NCI-H460 (cell line): ENCODE measurements around the gene TFEB. TPM values are rescaled to one million over a fixed set of nuclear protein-coding genes. Genes with fewer than 3 reads are reported as not detected.

Source experiments
- DNase-seq: peaks from one replicate; pipeline ENCODE4 v3.0.0-alpha.2; 2016; ENCODE audit warnings: low read depth; ENCODE audit errors: extremely low read depth
- total RNA-seq: library from RNA; depleted of rRNA; stranded (reverse); fragments of >200 nt; shearing (Covaris generic); gene quantifications from 2 replicates; pipeline ENCODE4 v1.2.3, GENCODE V29; 2014

The TFEB gene
- total RNA-seq, 1 experiment from 2014 or later = 3.1 TPM

- no peak for DNase-seq
Observed at GRCh38 chr6:41740366-41741162, 5.2 kb upstream of the TFEB start.

GRCh38 chr6:41739041-41739440, 3.6 kb upstream of the TFEB start:
- DNase-seq = no peak

DNA sequence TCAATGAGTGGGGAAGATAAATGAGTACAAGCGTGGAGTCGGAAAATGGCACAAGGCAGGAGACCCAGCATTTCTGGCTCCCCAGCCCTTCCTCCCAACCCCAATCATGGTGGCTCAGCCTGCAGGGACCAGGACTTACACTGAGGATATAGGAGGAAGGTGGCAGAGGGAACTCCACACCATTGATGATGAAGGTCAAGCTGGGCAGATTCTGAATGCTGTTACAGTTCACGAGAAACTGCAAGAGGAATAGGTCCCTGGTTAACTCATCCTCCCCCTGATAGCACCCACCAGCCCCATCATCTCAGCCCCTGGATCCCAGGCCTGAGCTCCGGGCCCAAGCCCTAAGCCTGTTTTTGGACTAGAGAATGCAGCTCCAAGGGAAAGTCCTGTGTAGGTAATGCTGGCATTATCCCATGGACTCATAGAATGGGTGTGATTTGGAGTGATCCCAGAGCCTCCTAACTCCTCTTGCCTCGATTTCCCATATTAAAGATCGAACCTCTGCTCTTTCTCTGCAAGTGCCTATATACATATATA, 2.3 kb upstream of the TFEB start:
- no peak for DNase-seq

DNA sequence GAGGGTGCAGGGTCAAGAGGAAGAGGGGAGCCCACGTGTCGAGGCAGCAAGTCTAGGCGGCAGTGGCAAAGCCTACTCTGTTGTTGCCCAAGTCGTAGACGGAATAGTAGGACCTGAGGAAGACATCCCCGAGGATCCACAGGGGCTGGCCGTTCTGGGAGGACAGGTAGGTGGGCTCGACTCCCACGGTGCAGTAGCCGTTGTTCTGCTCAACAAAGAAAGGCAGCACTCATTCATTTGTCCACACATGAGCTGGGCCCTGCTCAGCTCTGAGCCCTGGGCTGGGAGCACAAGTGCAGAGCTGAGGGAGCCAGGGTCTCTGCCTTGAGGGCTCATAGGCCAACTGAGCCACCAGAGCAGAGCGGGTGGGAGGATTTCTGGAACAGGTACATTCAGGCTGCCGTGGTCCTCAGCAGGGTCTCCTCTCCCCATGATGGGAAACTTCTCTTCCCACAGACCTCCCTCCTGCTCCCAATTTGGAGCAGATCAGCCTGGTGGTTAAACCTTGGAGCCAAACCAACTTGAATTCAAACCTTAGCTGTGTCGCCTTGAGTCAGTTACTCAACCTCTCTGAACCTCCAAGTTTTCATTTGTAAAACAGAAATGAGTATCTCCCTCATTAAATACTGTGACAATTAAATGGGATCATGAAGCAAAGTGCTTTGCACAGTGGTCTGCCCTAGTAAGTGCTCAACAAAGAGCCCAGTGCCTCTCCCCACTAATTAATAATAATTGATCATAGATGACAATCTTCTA, 1.6 kb upstream of the TFEB start:
- no peak for DNase-seq

- DNase-seq = no peak
Observed at GRCh38 chr6:41736186-41736733, 852 bp upstream of the TFEB start.

GRCh38 chr6:41734666-41735426, 562 bp downstream of the TFEB start:
- no peak for DNase-seq

GRCh38 chr6:41733707-41734665, 1.4 kb downstream of the TFEB start:
- DNase-seq = no peak

DNA sequence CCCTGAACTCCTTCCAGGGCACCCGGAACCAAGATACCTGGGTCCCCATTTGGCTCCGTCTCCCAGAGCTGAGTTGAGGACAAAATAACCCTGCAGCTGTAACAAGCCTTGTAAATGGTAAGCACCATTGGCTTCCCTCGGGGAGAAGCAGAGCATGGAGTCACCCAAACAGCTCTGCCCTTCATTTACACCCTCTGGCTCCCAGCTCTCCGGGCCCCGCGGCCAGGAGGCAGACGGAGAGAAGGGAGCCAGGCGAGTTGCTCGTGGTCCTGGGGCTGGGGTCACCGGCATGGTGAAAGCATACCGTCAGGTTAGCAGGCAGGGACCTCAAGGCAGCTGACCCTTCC, 2.1 kb downstream of the TFEB start:
- DNase-seq = no peak

- no peak for DNase-seq
Observed at GRCh38 chr6:41732591-41733359, 2.6 kb downstream of the TFEB start.

DNA sequence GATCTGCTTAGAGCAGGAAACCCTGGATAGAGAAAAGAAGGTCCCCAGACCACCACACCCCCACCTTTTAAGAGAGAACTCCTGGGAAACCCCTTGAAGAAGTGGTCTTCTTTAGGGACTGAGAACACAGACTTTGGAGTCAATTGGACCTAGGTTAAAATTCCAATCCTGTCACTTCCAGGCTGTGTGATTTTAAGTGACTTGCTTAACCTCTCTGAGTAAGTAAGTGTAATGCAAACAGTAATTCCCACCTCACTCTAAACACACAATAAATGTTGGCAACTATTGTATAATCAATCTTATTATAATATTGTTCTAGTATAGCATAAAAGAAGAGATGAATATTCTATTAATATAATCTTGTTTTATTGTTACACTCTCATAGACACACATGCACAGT, 3.3 kb downstream of the TFEB start:
- no peak for DNase-seq

- no peak for DNase-seq
Observed at GRCh38 chr6:41731561-41732086, 3.8 kb downstream of the TFEB start.

GRCh38 chr6:41730531-41731436, 4.6 kb downstream of the TFEB start:
- DNase-seq = no peak

- DNase-seq = no peak
Observed at GRCh38 chr6:41729624-41730023, 5.8 kb downstream of the TFEB start.

- no peak for DNase-seq
Observed at GRCh38 chr6:41728954-41729353, 6.5 kb downstream of the TFEB start.

- no peak for DNase-seq
Observed at GRCh38 chr6:41728073-41728936, 7.1 kb downstream of the TFEB start.

DNA sequence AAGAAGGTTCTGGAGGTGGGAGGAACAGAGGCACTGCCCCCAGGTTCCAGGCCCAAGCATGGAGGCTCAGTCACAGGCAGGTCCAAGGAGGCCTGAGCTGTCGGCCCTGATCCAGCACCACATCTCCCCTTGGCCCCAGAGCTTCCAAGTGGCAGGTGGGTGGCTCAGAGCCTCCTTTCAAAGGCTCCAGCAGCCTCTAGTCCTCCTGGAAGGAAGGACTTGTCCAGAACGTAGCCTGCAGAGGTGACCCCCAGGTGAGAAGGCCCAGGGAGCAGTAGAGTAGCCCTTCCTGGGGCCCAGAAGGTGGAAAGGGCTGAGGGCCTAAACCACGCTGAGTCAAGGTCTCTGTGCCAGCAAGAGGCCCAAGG, 7.7 kb downstream of the TFEB start:
- no peak for DNase-seq

GRCh38 chr6:41726876-41727275, 8.5 kb downstream of the TFEB start:
- no peak for DNase-seq
